Fibroblast of lung (primary cell): Measurements from ENCODE around the gene IARS2. TPM values are rescaled to one million over a fixed set of nuclear protein-coding genes. Genes with fewer than 3 reads are reported as not detected.

Experiments used
- DNase-seq, 2 donors: peaks; one replicate each; pipeline versions ENCODE4 v3.0.0 to v3.0.0-alpha.2; 2010; ENCODE audit warnings: low read depth in 2 of 2
- H2AFZ ChIP-seq: 2 replicates; pipeline ENCODE4 v1.5.1; 2012; ENCODE audit warnings: low read length, control low read depth, inconsistent platforms
- H3K27ac ChIP-seq: 2 replicates; pipeline ENCODE4 v1.5.1; 2011; ENCODE audit warnings: low read length, control low read depth; ENCODE audit not compliant: insufficient read depth
- H3K27me3 ChIP-seq: 2 replicates; pipeline ENCODE4 v1.5.1; 2011; ENCODE audit warnings: mild to moderate bottlenecking, low read length; ENCODE audit not compliant: control insufficient read depth, insufficient read depth
- H3K36me3 ChIP-seq: 2 replicates; pipeline ENCODE4 v1.5.1; 2011; ENCODE audit warnings: low read length; ENCODE audit not compliant: control insufficient read depth, insufficient read depth
- H3K4me1 ChIP-seq: 2 replicates; pipeline ENCODE4 v1.5.1; 2011; ENCODE audit warnings: low read length; ENCODE audit not compliant: control insufficient read depth, insufficient read depth; ENCODE audit errors: extremely low read depth
- H3K4me2 ChIP-seq: 2 replicates; pipeline ENCODE4 v1.5.1; 2011; ENCODE audit warnings: low read length, control low read depth; ENCODE audit not compliant: insufficient read depth; ENCODE audit errors: extremely low read depth
- H3K4me3 ChIP-seq, 4 experiments: fragments of 200-600 bp in 1 of 4; sonication (generic) in 1 of 4; replicated peaks in 1 of 4; 2 replicates each; pipeline ENCODE4 v1.5.1; 2011 to 2016; ENCODE audit warnings: low read length in 4 of 4, low read depth in 3 of 4, mild to moderate bottlenecking in 3 of 4, control low read depth in 2 of 4, inconsistent platforms in 1 of 4, mixed read lengths in 1 of 4; ENCODE audit not compliant: insufficient read depth in 1 of 4; ENCODE audit errors: control extremely low read depth in 1 of 4
- H3K79me2 ChIP-seq: 2 replicates; pipeline ENCODE4 v1.5.1; 2012; ENCODE audit warnings: mild to moderate bottlenecking, low read length, inconsistent platforms; ENCODE audit not compliant: control insufficient read depth, insufficient read depth
- H3K9ac ChIP-seq: 2 replicates; pipeline ENCODE4 v1.5.1; 2011; ENCODE audit warnings: mild to moderate bottlenecking, low read length, control low read depth; ENCODE audit not compliant: insufficient read depth
- H3K9me3 ChIP-seq: 2 replicates; pipeline ENCODE4 v1.5.1; 2012; ENCODE audit warnings: low read depth, low read length; ENCODE audit not compliant: control insufficient read depth, insufficient read depth
- H4K20me1 ChIP-seq: 2 replicates; pipeline ENCODE4 v1.5.1; 2011; ENCODE audit warnings: low read length; ENCODE audit not compliant: control insufficient read depth, insufficient read depth; ENCODE audit errors: extremely low read depth
- EZH2 ChIP-seq: IDR thresholded peaks from 2 replicates; pipeline ENCODE4 v1.5.1; 2012; ENCODE audit warnings: low read length, control low read depth, mild to moderate bottlenecking; ENCODE audit errors: missing control alignments
- polyA plus RNA-seq, 2 donors: library from polyadenylated mRNA; depleted of rRNA in 1 of 2; stranded (reverse) in 1 of 2; unstranded in 1 of 2; fragments of >200 nt; gene quantifications; 2 replicates each; pipeline ENCODE4 v1.2.1, GENCODE V29; 2011 to 2012; ENCODE audit warnings: missing spikeins in 1 of 2
- total RNA-seq: library from RNA; depleted of rRNA; stranded (reverse); fragments of >200 nt; gene quantifications from 2 replicates; pipeline ENCODE4 v1.2.1, GENCODE V29; 2014
- TF ChIP-seq, protein P1 (sequence below), 2 donors: IDR thresholded peaks in 1 of 2; conservative IDR thresholded peaks in 1 of 2; 1 replicate in 1 of 2; 2 replicates in 1 of 2; pipeline ENCODE4 v1.5.1; 2011 to 2012; ENCODE audit warnings: low read length in 2 of 2, control low read depth in 1 of 2, inconsistent platforms in 1 of 2, low read depth in 1 of 2, mild to moderate bottlenecking in 1 of 2

Gene IARS2
- total and polyA plus RNA-seq, 2 donors (not counting 1 experiment from before 2014, with no cell fraction given) = 34.1 to 99.1 TPM

DNA sequence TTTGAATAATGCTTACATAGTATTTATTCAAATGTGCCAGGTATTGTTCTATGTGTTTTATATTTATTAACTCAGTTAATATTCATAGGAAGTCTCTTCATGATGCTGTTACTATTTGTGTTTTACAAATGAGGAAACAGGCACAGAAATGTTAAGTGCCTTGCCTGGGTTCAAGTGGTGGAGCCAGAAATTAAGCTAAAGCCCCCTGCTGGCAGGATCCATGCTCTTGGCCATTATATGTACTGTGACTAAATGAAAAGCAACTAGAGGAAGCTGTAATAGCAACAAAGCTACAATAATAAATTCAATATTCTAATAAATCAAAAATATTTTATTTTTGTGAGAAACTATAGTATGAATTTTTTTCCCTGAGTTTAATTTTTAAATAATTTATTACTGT is 30.0 kb downstream of the IARS2 start:
- Histone ChIP-seq H2AFZ (no peak overlapping the region), H3K79me2 (no peaks in the 10 kb centered on the region), H3K4me1 (no peaks in the 10 kb centered on the region), H3K36me3 (no peaks in the 10 kb centered on the region), H3K9me3 (no peaks in the 10 kb centered on the region), H4K20me1 (no peaks in the 10 kb centered on the region), H3K27ac (no peak overlapping the region), H3K4me3 (no peak overlapping the region), H3K9ac (no peak overlapping the region), H3K27me3 (no peaks in the 10 kb centered on the region), H3K4me2 (no peak overlapping the region)
- DNase-seq = no peak
- TF ChIP-seq, protein P1, sequence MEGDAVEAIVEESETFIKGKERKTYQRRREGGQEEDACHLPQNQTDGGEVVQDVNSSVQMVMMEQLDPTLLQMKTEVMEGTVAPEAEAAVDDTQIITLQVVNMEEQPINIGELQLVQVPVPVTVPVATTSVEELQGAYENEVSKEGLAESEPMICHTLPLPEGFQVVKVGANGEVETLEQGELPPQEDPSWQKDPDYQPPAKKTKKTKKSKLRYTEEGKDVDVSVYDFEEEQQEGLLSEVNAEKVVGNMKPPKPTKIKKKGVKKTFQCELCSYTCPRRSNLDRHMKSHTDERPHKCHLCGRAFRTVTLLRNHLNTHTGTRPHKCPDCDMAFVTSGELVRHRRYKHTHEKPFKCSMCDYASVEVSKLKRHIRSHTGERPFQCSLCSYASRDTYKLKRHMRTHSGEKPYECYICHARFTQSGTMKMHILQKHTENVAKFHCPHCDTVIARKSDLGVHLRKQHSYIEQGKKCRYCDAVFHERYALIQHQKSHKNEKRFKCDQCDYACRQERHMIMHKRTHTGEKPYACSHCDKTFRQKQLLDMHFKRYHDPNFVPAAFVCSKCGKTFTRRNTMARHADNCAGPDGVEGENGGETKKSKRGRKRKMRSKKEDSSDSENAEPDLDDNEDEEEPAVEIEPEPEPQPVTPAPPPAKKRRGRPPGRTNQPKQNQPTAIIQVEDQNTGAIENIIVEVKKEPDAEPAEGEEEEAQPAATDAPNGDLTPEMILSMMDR (conservative IDR thresholded peaks at IDR 0.05 in 1 of 2, IDR thresholded peaks at IDR 0.05 in 1 of 2; ENCODE audit: low read depth in 1 of 2, low read length in 2 of 2) = peak in 1 of 2 donors; percentile 39
- no peak for TF ChIP-seq EZH2

DNA sequence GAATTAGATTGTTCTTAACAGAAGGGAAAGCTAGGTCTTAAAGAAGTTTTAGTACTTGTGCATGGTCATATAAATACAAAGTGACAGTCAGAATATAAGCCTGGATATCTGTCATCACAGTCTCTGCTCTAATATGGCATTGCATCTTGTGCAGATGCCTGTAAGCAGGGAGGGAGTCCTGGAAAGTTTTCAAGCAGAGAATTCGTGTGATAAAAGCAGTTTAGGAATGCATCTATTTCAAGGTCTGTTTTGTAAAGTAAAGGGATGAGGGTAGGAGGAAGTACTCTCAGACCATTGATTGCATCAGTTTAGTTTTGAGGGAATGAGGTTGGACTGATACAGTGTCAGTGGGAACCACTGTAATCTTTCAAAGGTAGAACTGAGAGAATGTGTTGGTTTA is 30.6 kb downstream of the IARS2 start:
- Histone ChIP-seq H3K27ac (no peak overlapping the region), H3K79me2 (no peaks in the 10 kb centered on the region), H3K4me3 (no peak overlapping the region), H3K4me2 (no peak overlapping the region), H3K9me3 (no peaks in the 10 kb centered on the region), H4K20me1 (no peaks in the 10 kb centered on the region), H3K27me3 (no peaks in the 10 kb centered on the region), H3K4me1 (no peaks in the 10 kb centered on the region), H2AFZ (no peak overlapping the region), H3K9ac (no peak overlapping the region), H3K36me3 (no peaks in the 10 kb centered on the region)
- DNase-seq = peak; percentile 11 to 41
- TF ChIP-seq EZH2 = no peak
- TF ChIP-seq, protein P1 (conservative IDR thresholded peaks at IDR 0.05 in 1 of 2, IDR thresholded peaks at IDR 0.05 in 1 of 2; ENCODE audit: low read depth in 1 of 2, low read length in 2 of 2) = no peak

DNA sequence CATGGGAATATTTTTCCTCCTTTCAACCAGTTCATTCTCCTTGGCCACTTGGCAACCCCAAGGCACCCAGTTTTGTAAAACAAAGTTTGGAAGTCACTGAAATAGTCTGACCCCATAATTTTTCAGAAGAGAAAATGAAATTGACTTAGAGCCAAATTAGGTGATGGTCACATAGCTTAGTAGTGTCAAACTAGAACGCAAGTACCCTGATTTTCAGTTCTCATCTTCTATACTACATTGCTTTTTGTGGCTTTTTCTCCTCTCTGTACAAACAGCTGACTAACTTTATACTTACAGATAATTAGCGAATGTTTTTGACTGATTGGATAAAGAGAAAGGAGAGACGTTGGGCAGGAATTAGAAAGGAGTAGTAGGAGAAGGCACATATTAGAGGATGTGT is 33.1 kb downstream of the IARS2 start:
- TF ChIP-seq, protein P1 (conservative IDR thresholded peaks at IDR 0.05 in 1 of 2, IDR thresholded peaks at IDR 0.05 in 1 of 2; ENCODE audit: low read depth in 1 of 2, low read length in 2 of 2) = no peak
- TF ChIP-seq EZH2 = no peak
- Histone ChIP-seq H3K79me2 (no peaks in the 10 kb centered on the region), H3K36me3 (no peaks in the 10 kb centered on the region)

More for the DNA sequence above, 33.1 kb downstream of the IARS2 start:
- Histone ChIP-seq H3K27ac (no peak overlapping the region), H3K4me1 (no peaks in the 10 kb centered on the region), H3K9me3 (no peaks in the 10 kb centered on the region), H3K27me3 (no peaks in the 10 kb centered on the region), H2AFZ (no peak overlapping the region), H3K4me2 (no peak overlapping the region), H3K9ac (no peak overlapping the region), H4K20me1 (no peaks in the 10 kb centered on the region), H3K4me3 (no peak overlapping the region)
- no peak for DNase-seq
